Measurements from ENCODE around the gene ME2. TPM values are rescaled to one million over a fixed set of nuclear protein-coding genes. Genes with fewer than 3 reads are reported as not detected.
A peak's percentile ranks its signal among the peaks of the same experiment; 100 is the strongest.

ME2 gene
- total and polyA plus RNA-seq, 2 of the 8 experiments (the other 6 are each of a cell fraction or from before 2014, with no cell fraction given): 54.7 to 66.9 TPM

- no peak overlapping the region for H2BK120ac ChIP-seq (replicated peaks; ENCODE audit: low read depth, low read length)
- no peaks in the 10 kb centered on the region for H3K79me1 ChIP-seq (ENCODE audit: low read depth, low read length)
- ChIA-PET POLR2A (ENCODE audit: partially characterized antibody) (interaction anchor here (0.5 kb wide), 1 partner anchor 9 kb away, joined by 4 read pairs; no protein-coding TSS in a partner anchor), CTCF (ENCODE audit: partially characterized antibody) (no interaction called here)
- H3K23me2 ChIP-seq (ENCODE audit: low read depth, low read length): no peaks in the 10 kb centered on the region; the same call in 1 of the 2 replicates
- H4K8ac ChIP-seq (ENCODE audit: extremely low read depth, insufficient read depth, low read length): no peak overlapping the region
- no peaks in the 10 kb centered on the region for H3K79me2 ChIP-seq (ENCODE audit: control insufficient read depth in 1 of 2, insufficient read depth in 2 of 2, low read length in 2 of 2)
- no peaks in the 10 kb centered on the region for H3K4me1 ChIP-seq (replicated peaks in 1 of 4; ENCODE audit: control insufficient read depth in 3 of 4, insufficient read depth in 4 of 4, low read length in 3 of 4)
- H2BK5ac ChIP-seq (ENCODE audit: low read depth, low read length): no peak overlapping the region
- H3K4me3 ChIP-seq (ENCODE audit: extremely low read depth in 1 of 4, insufficient read depth in 2 of 4, low read depth in 3 of 4, low read length in 4 of 4): no peak overlapping the region
- H4K20me1 ChIP-seq (replicated peaks in 1 of 2; ENCODE audit: control insufficient read depth in 1 of 2, insufficient read depth in 2 of 2, low read length in 2 of 2): no peaks in the 10 kb centered on the region
- H3K36me3 ChIP-seq (ENCODE audit: control insufficient read depth in 2 of 4, insufficient read depth in 4 of 4, low read length in 3 of 4): no peaks in the 10 kb centered on the region
- FAIRE-seq: no peak
- H3K27ac ChIP-seq (ENCODE audit: low read depth, low read length): no peak overlapping the region
- peaks cover 0 to 3% of the 10 kb centered on the region in 2 experiments; a peak in 1 of 4 replicates for H3K9me3 ChIP-seq (ENCODE audit: insufficient read depth in 2 of 2, low read depth in 1 of 2, low read length in 1 of 2)
- no peak for DNase-seq (ENCODE audit: low read depth in 1 of 2, low spot score in 2 of 2)
- H2BK15ac ChIP-seq (ENCODE audit: low read length): no peak overlapping the region
- no peak overlapping the region for H3K56ac ChIP-seq (replicated peaks; ENCODE audit: insufficient read length, low read depth, low read length)
- no peak overlapping the region for H2BK20ac ChIP-seq (ENCODE audit: low read length)
- H2BK12ac ChIP-seq (ENCODE audit: low read depth, low read length): no peak overlapping the region
- H2AK5ac ChIP-seq (ENCODE audit: low read depth, low read length): no peak overlapping the region
- no peak overlapping the region for H4K91ac ChIP-seq (replicated peaks; ENCODE audit: insufficient read length, low read length)
- H3K18ac ChIP-seq (ENCODE audit: extremely low read depth, low read length): no peak overlapping the region
- no peak overlapping the region for H4K5ac ChIP-seq (ENCODE audit: insufficient read length, low read depth, low read length)
- no peak overlapping the region for H3K9ac ChIP-seq (replicated peaks in 1 of 4; ENCODE audit: extremely low read depth in 1 of 4, low read depth in 3 of 4, low read length in 3 of 4)
- no peak overlapping the region for H2AFZ ChIP-seq (ENCODE audit: low read length)
- 83% methylated on average over 3 of the region's 3 CpGs; no CpG with 5 or more reads in 1 of the 2 experiments for WGBS, 2 experiments (ENCODE audit: extremely low coverage in 1 of 2, insufficient coverage in 1 of 2, insufficient read length in 1 of 2, insufficient replicate concordance in 2 of 2, low coverage in 1 of 2, low lambda C conversion rate in 2 of 2, missing lambda C conversion rate in 1 of 2)
- no peaks in the 10 kb centered on the region for H3K27me3 ChIP-seq (replicated peaks in 1 of 4; ENCODE audit: control insufficient read depth in 3 of 4, extremely low read depth in 1 of 4, insufficient read depth in 3 of 4, low read length in 3 of 4)
- no peak overlapping the region for H3K23ac ChIP-seq (ENCODE audit: insufficient read length)
- H3K4me2 ChIP-seq (ENCODE audit: insufficient read depth in 1 of 2, low read depth in 2 of 2, low read length in 2 of 2): no peak overlapping the region
- TF ChIP-seq RAD21 (IDR thresholded peaks at IDR 0.05 in 1 of 2, conservative IDR thresholded peaks at IDR 0.05 in 1 of 2; ENCODE audit: low read depth in 2 of 2, low read length in 2 of 2) (peak in 1 of 2 experiments; percentile 18; a peak in 2 of 4 replicates), BCL11A (IDR thresholded peaks at IDR 0.05; ENCODE audit: low read depth in 2 of 2, low read length in 2 of 2) (no peak), CTCF (IDR thresholded peaks at IDR 0.05; ENCODE audit: control extremely low read depth in 1 of 3, insufficient read depth in 1 of 3, low read depth in 1 of 3, low read length in 3 of 3) (peak in 2 of 3 experiments; percentile 3 to 27; a peak in 1 of 4 replicates), SP1 (IDR thresholded peaks at IDR 0.05; ENCODE audit: low read depth, low read length) (no peak)
- H3K14ac ChIP-seq (ENCODE audit: insufficient read length): no peak overlapping the region
- no peak overlapping the region for H3K4ac ChIP-seq (replicated peaks; ENCODE audit: insufficient read length, low read depth, low read length)
Measured at GRCh38 chr18:50857694-50858093, 21.2 kb upstream of the ME2 start.

All from H1 (cell line).